DND-41 (cell line): Measurements from ENCODE around the gene KATNA1.

Experiments
- CTCF ChIP-seq: IDR thresholded peaks from 2 replicates; pipeline ENCODE4 v1.5.1; 2012; ENCODE audit warnings: borderline replicate concordance, low read length, moderate library complexity, mild to moderate bottlenecking; ENCODE audit not compliant: poor library complexity, severe bottlenecking; ENCODE audit errors: extremely low read depth
- EZH2 ChIP-seq: IDR thresholded peaks from 3 replicates; pipeline ENCODE4 v1.6.1; 2012; ENCODE audit warnings: borderline replicate concordance, low read depth, mild to moderate bottlenecking, moderate library complexity, low read length, inconsistent platforms; ENCODE audit not compliant: severe bottlenecking

- TF ChIP-seq CTCF, result no peak
- TF ChIP-seq EZH2, result no peak
Observed at GRCh38 chr6:149563928-149564325, 84.6 kb downstream of the KATNA1 start.
